Measurements from ENCODE around the gene ZNF521. TPM values are rescaled to one million over a fixed set of nuclear protein-coding genes. Genes with fewer than 3 reads are reported as not detected.

The ZNF521 gene
- total and polyA plus RNA-seq, 2 experiments from 2014 or later, result 3.1 to 9.2 TPM

GRCh38 chr18:25089470-25089869 is 262.5 kb downstream of the ZNF521 start:
- no peaks in the 10 kb centered on the region for H3F3A ChIP-seq (replicated peaks; ENCODE audit: low read depth)
- no peaks in the 10 kb centered on the region for H3K9me2 ChIP-seq (ENCODE audit: insufficient read depth)

More at GRCh38 chr18:25089470-25089869, 262.5 kb downstream of the ZNF521 start:
- Histone ChIP-seq H3K27ac (ENCODE audit: low read depth) (no peak overlapping the region), H3K4me1 (ENCODE audit: insufficient read depth) (no peaks in the 10 kb centered on the region), H3K36me3 (ENCODE audit: insufficient read depth) (no peaks in the 10 kb centered on the region), H3K27me3 (ENCODE audit: insufficient read depth) (no peaks in the 10 kb centered on the region), H3K79me2 (replicated peaks; ENCODE audit: insufficient read depth) (no peaks in the 10 kb centered on the region), H3K4me2 (no peak overlapping the region), H3K4me3 (no peak overlapping the region), H4K20me1 (replicated peaks; ENCODE audit: insufficient read depth) (no peaks in the 10 kb centered on the region), H2AFZ (no peak overlapping the region)
- Mint-ChIP-seq H3K4me3 (no peak overlapping the region), H3K27me3 (ENCODE audit: insufficient read depth, low read depth, poor library complexity) (no peaks in the 10 kb centered on the region), H3K27ac (no peak overlapping the region), H3K36me3 (ENCODE audit: low read depth) (peaks cover 5% of the 10 kb centered on the region; the same call in 1 of the 3 replicates), H3K4me1 (peaks cover under 1% of the 10 kb centered on the region; the same call in 2 of the 3 replicates), H3K9me3 (no peaks in the 10 kb centered on the region)
- DNase-seq (ENCODE audit: low spot score) (no peak), ATAC-seq (no peak)
- TF ChIP-seq ZNF331 (CRISPR knock-in tag; IDR thresholded peaks at IDR 0.05; ENCODE audit: low read depth) (no peak), ETS1 (IDR thresholded peaks at IDR 0.05) (no peak), EZH2 (IDR thresholded peaks at IDR 0.05; ENCODE audit: low read depth, unreplicated experiment) (no peak), EZH2phosphoT487 (IDR thresholded peaks at IDR 0.05; ENCODE audit: unreplicated experiment) (no peak), POLR2AphosphoS5 (IDR thresholded peaks at IDR 0.05; ENCODE audit: low read depth) (no peak), JUNB (IDR thresholded peaks at IDR 0.05; ENCODE audit: unreplicated experiment) (no peak), CREB1 (CRISPR knock-in tag; IDR thresholded peaks at IDR 0.05; ENCODE audit: low read depth) (no peak), CTCF (conservative IDR thresholded peaks at IDR 0.05; ENCODE audit: low read depth in 2 of 2) (no peak), STAT1 (IDR thresholded peaks at IDR 0.05; ENCODE audit: unreplicated experiment) (no peak), REST (IDR thresholded peaks at IDR 0.05; ENCODE audit: unreplicated experiment) (no peak), ZNF114 (CRISPR knock-in tag; IDR thresholded peaks at IDR 0.05) (no peak), ZNF462 (CRISPR knock-in tag; IDR thresholded peaks at IDR 0.05) (no peak), NANOG (IDR thresholded peaks at IDR 0.05; ENCODE audit: borderline replicate concordance) (no peak)

Data from GM23338 (cell line).